Panc1 (cell line): Measurements from ENCODE around the gene TMEM45B. TPM values are rescaled to one million over a fixed set of nuclear protein-coding genes. Genes with fewer than 3 reads are reported as not detected.

ENCODE experiments used
- ATAC-seq: fragments of 200-7000 bp; cut with Tn5 transposase; 2 replicates; pipeline ENCODE4 v1.9.1; 2020; ENCODE audit warnings: mild to moderate bottlenecking, moderate library complexity
- BruUV-seq: library from RNA; stranded (reverse); fragments of 400-500 nt; replicated peaks from 2 replicates; lab custom pipeline; 2021; lab: Mats Ljungman, UMichigan
- CTCF ChIA-PET: fragments of 300-600 bp; sonication (Branson Sonifier 250); formaldehyde crosslinking; loops from one replicate; lab custom pipeline; 2022; ENCODE audit warnings: antibody characterized with exemption; lab: Charles Lee
- POLR2A ChIA-PET: fragments of 300-600 bp; sonication (Branson Sonifier 250); formaldehyde crosslinking; loops from one replicate; lab custom pipeline; 2022; ENCODE audit warnings: antibody characterized with exemption; lab: Charles Lee
- DNase-seq: peaks from one replicate; pipeline ENCODE4 v3.0.0-alpha.2; 2010; ENCODE audit warnings: low read depth, low spot score
- H3K27ac ChIP-seq: 2 replicates; pipeline ENCODE4 v1.5.1; 2011; ENCODE audit warnings: mild to moderate bottlenecking, low read length, inconsistent platforms
- H3K27me3 ChIP-seq: fragments of 200-500 bp; sonication (Bioruptor generic); 2 replicates; pipeline ENCODE4 v1.6.0; 2014; ENCODE audit warnings: low read length, inconsistent platforms; ENCODE audit not compliant: control insufficient read depth, insufficient read depth
- H3K36me3 ChIP-seq: fragments of 200-500 bp; sonication (Bioruptor generic); 2 replicates; pipeline ENCODE4 v1.5.1; 2014; ENCODE audit warnings: inconsistent platforms, mild to moderate bottlenecking, low read length, moderate library complexity; ENCODE audit not compliant: control insufficient read depth, insufficient read depth
- H3K4me1 ChIP-seq: 2 replicates; pipeline ENCODE4 v1.5.1; 2011; ENCODE audit warnings: inconsistent platforms, mild to moderate bottlenecking, low read length, moderate library complexity; ENCODE audit not compliant: control insufficient read depth, insufficient read depth
- H3K4me3 ChIP-seq, 2 experiments: 2 replicates each; pipeline ENCODE4 v1.5.1; 2011 to 2012; ENCODE audit warnings: low read depth in 2 of 2, low read length in 2 of 2, mild to moderate bottlenecking in 2 of 2, inconsistent platforms in 1 of 2, moderate library complexity in 1 of 2
- H3K9me3 ChIP-seq: fragments of 200-500 bp; sonication (Bioruptor generic); 2 replicates; pipeline ENCODE4 v1.5.1; 2014; ENCODE audit warnings: low read depth, mild to moderate bottlenecking, inconsistent platforms, low read length, moderate library complexity; ENCODE audit not compliant: control insufficient read depth, insufficient read depth
- CTCF ChIP-seq: fragments of 450-650 bp; IDR thresholded peaks from 2 replicates; pipeline ENCODE4 v1.5.1; 2017; ENCODE audit warnings: mild to moderate bottlenecking
- POLR2AphosphoS5 ChIP-seq: IDR thresholded peaks from 2 replicates; pipeline ENCODE4 v1.6.1; 2012; ENCODE audit warnings: mild to moderate bottlenecking, low read depth, low read length, moderate library complexity
- REST ChIP-seq, 2 experiments: IDR thresholded peaks; 2 replicates each; pipeline ENCODE4 v1.6.1; 2011 to 2012; ENCODE audit warnings: low read depth in 2 of 2, control low read depth in 1 of 2, low read length in 1 of 2, mild to moderate bottlenecking in 1 of 2, moderate library complexity in 1 of 2; ENCODE audit not compliant: insufficient read depth in 1 of 2
- SIN3A ChIP-seq: IDR thresholded peaks from 2 replicates; pipeline ENCODE4 v1.6.1; 2012; ENCODE audit warnings: low read depth, mild to moderate bottlenecking, low read length, moderate library complexity, borderline replicate concordance; ENCODE audit not compliant: insufficient read depth
- TCF7L2 ChIP-seq: IDR thresholded peaks from 2 replicates; pipeline ENCODE4 v1.6.1; 2011; ENCODE audit warnings: mild to moderate bottlenecking, low read depth, low read length, inconsistent platforms
- in situ Hi-C: cut with HindIII; loops from 2 replicates; pipeline ENCODE4 v1.10.0; 2016; ENCODE audit warnings: low sequenced_read_pairs, low pct_unique_long_range_greater_than_20kb
- intact Hi-C: fragments of 100-400 bp; cut with micrococcal nuclease; formaldehyde crosslinking; loops from one replicate; pipeline ENCODE4 v1.10.0; 2022; ENCODE audit not compliant: unreplicated experiment
- total RNA-seq: library from RNA; stranded (reverse); gene quantifications from one replicate; pipeline ENCODE4 v1.2.1, GENCODE V29; 2021; ENCODE audit not compliant: unreplicated experiment

TMEM45B gene
- total RNA-seq, 1 experiment from 2014 or later: 2.6 TPM

- ChIA-PET CTCF (no interaction called here), POLR2A (interaction anchor here (0.6 kb wide), 1 partner anchor 265 kb away, joined by 4 read pairs; no protein-coding TSS in a partner anchor)
- Histone ChIP-seq H3K9me3 (no peaks in the 10 kb centered on the region), H3K27me3 (no peaks in the 10 kb centered on the region), H3K36me3 (peaks cover 48% of the 10 kb centered on the region), H3K27ac (no peak overlapping the region), H3K4me1 (no peaks in the 10 kb centered on the region), H3K4me3 (no peak overlapping the region)
- intact Hi-C loops (no loop called here), in situ Hi-C loops (no loop called here)
- DNase-seq (no peak), ATAC-seq (no peak)
- BruUV-seq: no TSS peak
- TF ChIP-seq POLR2AphosphoS5: no peak
These were observed 72.8 kb downstream of the TMEM45B start for GRCh38 chr11:129888451-129888850.

GRCh38 chr11:129894278-129895125, 78.9 kb downstream of the TMEM45B start:
- ChIA-PET CTCF (interaction anchor here (0.5 kb wide), 1 partner anchor 97 kb away, joined by 3 read pairs; no protein-coding TSS in a partner anchor), POLR2A (no interaction called here)
- in situ Hi-C loops: no loop called here
- no TSS peak for BruUV-seq
- peaks cover 14% of the 10 kb centered on the region for H3K4me1 ChIP-seq
- DNase-seq (no peak), ATAC-seq (peak; percentile 10)
- intact Hi-C loops: no loop called here
- peak overlapping the region; percentile 86 for H3K27ac ChIP-seq
- peaks cover 15% of the 10 kb centered on the region for H3K36me3 ChIP-seq
- H3K9me3 ChIP-seq: no peaks in the 10 kb centered on the region
- TF ChIP-seq SIN3A (0 out of 2 replicates have a peak, but pooled peaks have one; percentile 13), POLR2AphosphoS5 (no peak), REST (IDR thresholded peaks at IDR 0.05; ENCODE audit: insufficient read depth in 1 of 2, low read depth in 2 of 2, low read length in 1 of 2) (no peak)
- H3K4me3 ChIP-seq: peak overlapping the region; percentile 81 to 98
- no peaks in the 10 kb centered on the region for H3K27me3 ChIP-seq

DNA sequence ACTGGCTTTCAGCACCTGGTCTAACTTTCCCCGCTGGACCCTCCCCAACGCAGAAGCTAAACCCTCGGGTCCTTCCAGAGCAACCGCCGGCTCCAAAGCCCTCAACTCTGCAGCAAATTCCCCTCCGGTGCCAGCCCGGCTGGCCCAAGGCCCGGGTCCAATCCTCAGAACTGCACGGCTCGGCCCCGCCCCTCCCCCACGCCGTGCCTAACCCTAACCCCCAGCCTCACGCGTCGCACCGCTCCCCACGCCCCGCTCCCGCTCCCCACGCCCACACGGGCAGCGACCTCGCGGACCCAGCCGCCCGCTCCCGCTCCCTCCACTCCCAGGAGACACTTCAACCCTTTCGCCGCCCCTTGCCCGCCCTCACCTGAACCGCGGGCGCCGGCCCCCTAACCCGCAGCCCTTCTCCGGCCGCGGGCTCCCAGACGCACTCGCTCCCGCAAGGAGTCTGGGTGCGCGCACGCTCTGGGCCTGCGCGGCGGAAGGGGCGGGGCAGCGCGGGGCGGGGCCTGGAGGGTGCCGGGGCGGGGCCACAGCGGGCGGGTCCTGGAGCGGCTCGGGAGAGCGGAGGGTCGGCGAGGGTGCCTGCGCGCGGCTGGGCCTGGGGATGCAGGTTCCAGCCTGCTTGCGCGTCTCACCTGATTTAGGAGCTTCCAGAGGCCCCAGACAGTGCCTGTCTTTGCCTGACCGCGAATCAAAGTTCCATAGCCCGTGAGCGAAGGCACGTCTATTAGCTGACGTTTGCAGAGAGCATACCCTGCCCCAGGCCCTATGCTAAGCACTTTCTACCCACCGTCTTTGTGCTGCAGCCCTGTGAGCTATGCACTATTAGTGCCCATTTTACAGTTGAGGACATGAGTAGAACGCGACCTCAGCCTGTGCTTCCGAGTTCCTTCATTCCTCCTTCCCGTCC, 79.7 kb downstream of the TMEM45B start, which contains the start of gene NFRKB:
Gene NFRKB, minus strand, starts transcription at position 453 of the 916 bp plus-strand sequence. CDS start 2,729 bp downstream, outside the sequence.
- CTCF ChIA-PET: interaction anchor here (1.1 kb wide), 1 partner anchor 237 kb away, joined by 3 read pairs; no protein-coding TSS in a partner anchor
- Histone ChIP-seq H3K4me3 (peak within 1 kb of the TSS; percentile 81 to 98), H3K9me3 (no peaks in the 10 kb centered on the region), H3K36me3 (peaks cover 15% of the 10 kb centered on the region), H3K27me3 (no peaks in the 10 kb centered on the region), H3K4me1 (peaks cover 14% of the 10 kb centered on the region), H3K27ac (peak within 1 kb of the TSS; percentile 86)
- intact Hi-C loops (no loop called here), in situ Hi-C loops (no loop called here)
- no TSS peak for BruUV-seq
- TF ChIP-seq POLR2AphosphoS5 (peak; percentile 88), SIN3A (0 out of 2 replicates have a peak, but pooled peaks have one; percentile 9), CTCF (no peak), TCF7L2 (no peak)
- peak; percentile 98 for ATAC-seq
- no peak for DNase-seq
- POLR2A ChIA-PET: interaction anchor here (0.6 kb wide), 1 partner anchor 34 kb away, joined by 3 read pairs; no protein-coding TSS in a partner anchor
